ENCODE measurements around the gene PREP.
"Not testable (repeated sequence)": the region's sequence is repeated elsewhere in the genome, so short reads cannot be mapped to it uniquely, and the experiment has no call there.

PREP gene

DNA sequence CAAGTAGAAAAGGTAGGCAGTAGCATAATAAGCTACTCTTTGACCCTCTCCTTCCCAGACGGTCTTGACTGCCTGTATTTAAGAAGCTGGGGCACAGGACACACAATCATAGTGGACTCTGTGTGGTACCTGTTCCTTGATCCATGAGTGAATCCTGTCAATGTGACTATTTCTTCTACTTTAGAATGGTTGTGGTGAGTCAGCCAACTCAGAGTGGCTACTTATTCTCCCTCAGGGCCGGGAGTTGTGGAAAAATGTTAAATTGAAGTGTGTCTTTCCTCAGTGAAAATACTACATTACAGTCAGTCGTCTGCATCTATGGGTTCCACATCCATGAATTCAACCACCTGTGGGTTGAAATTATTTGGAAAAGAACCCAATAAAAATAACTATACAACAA lies 30.8 kb upstream of the PREP start:
- TF ChIP-seq, protein P1, sequence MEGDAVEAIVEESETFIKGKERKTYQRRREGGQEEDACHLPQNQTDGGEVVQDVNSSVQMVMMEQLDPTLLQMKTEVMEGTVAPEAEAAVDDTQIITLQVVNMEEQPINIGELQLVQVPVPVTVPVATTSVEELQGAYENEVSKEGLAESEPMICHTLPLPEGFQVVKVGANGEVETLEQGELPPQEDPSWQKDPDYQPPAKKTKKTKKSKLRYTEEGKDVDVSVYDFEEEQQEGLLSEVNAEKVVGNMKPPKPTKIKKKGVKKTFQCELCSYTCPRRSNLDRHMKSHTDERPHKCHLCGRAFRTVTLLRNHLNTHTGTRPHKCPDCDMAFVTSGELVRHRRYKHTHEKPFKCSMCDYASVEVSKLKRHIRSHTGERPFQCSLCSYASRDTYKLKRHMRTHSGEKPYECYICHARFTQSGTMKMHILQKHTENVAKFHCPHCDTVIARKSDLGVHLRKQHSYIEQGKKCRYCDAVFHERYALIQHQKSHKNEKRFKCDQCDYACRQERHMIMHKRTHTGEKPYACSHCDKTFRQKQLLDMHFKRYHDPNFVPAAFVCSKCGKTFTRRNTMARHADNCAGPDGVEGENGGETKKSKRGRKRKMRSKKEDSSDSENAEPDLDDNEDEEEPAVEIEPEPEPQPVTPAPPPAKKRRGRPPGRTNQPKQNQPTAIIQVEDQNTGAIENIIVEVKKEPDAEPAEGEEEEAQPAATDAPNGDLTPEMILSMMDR (IDR thresholded peaks at IDR 0.05; ENCODE audit: low read depth, low read length), result no peak
- H3K4me3 ChIP-seq (ENCODE audit: low read depth, low read length), result no peak overlapping the region

DNA sequence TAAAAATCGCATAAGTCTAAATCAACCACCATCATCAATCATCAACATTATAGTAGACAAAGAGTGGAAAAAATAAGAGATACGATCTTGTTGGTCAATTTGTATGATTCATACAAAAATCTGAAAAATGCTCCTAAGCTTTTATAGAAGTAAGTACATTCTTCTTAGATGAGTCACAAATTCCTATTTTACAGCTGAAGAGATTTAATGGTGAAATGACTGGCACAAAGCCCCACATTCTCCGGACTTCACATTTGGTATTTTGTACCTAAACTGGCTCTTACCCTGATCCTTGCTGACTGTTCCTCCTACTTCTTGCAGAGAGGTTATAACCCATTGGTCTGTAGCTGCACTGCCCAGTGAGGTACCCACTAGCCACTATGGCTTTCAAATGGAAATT lies 29.9 kb upstream of the PREP start:
- TF ChIP-seq, protein P1 (IDR thresholded peaks at IDR 0.05; ENCODE audit: low read depth, low read length), result no peak
- H3K4me3 ChIP-seq (ENCODE audit: low read depth, low read length), result no peak overlapping the region

DNA sequence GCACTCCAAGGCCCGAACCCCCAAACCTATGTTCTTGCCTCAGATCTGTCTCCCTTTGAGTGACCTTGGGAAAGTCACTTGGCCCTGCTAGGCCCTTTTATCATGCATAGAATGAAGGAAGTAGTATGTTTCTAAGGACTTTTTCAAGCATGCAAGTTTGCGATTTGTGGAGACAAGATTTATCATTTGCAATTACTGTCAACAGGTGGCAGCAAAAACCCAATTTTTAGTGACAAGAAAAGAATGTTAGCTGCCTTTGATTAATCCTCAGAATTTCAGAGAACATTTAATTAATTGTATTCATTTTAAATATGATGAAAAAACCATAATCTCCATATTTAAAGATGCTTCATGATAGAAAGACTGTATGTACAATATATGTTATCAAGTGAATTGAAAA lies 28.3 kb upstream of the PREP start:
- TF ChIP-seq, protein P1 (IDR thresholded peaks at IDR 0.05; ENCODE audit: low read depth, low read length), result no peak; the same call in 1 of the 2 replicates
- no peak overlapping the region for H3K4me3 ChIP-seq (ENCODE audit: low read depth, low read length)

DNA sequence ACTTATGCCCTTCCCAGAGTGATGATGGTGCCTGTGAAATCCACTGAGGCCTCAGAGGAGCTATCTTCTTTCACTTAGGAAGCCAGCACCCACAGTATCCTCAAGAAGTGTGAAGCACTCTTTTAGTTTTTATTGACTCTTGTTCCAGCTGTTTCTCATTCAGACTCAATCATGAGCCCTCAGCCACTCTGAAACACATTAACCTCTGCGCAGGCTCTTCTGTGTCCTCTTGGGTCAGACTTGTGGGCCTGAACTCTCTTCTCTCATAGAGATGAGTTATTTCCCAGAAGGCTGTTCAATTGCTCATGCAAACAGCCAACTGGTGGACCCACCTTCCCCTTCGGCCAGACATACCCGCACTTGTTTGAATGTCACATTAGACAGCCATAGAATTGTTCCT lies 27.8 kb upstream of the PREP start:
- TF ChIP-seq, protein P1 (IDR thresholded peaks at IDR 0.05; ENCODE audit: low read depth, low read length), result no peak
- no peak overlapping the region for H3K4me3 ChIP-seq (ENCODE audit: low read depth, low read length)

DNA sequence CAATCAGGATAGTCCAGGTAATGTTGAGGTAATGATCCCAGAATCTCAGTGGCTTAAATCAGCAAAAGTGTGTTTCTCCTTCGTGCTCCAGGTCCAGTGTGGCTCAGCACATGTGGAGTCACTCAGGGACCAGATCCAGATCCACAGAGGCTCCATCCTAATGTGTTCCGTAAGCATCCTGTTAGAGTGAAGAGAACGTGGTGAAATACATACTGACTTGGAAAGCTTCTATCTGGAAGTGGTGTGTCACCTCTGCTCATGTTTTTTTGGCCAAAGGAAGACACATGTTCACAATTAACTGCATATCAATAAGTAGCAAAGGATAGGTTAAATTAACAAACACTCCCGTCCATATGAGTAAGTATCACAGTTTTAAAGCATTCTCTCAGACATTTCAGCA lies 26.8 kb upstream of the PREP start:
- no peak overlapping the region for H3K4me3 ChIP-seq (ENCODE audit: low read depth, low read length)
- TF ChIP-seq, protein P1 (IDR thresholded peaks at IDR 0.05; ENCODE audit: low read depth, low read length), result no peak

DNA sequence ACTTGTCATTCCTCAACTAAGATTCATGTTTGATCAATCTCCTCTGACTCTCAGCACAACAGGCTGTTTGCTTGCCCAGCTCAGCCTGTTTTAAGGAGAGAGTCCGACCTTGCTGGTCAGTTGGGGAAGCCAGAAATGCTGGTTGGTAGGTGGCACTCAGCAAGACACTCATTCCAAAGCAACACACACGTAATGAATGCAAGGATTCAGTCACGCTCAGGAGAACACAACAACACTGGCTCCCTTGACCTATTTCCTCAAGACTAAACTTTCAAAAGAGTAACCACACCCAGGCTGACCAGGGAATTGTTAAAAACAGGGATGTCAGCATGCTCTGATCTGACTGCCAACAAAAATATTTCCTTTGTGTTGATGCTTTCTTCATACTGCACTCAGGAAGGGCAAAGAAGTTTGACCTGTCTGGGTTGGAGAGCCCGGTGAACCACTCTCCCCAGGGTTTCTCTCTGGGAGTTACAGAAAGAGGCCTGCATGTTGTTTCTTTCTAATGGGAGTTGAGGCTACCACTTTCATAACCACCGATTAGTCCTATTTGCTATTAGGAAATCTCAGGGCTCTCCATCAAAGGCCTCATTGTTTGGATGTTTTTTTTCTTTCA lies 25.6 kb upstream of the PREP start:
- TF ChIP-seq, protein P1 (IDR thresholded peaks at IDR 0.05; ENCODE audit: low read depth, low read length), result no peak
- H3K4me3 ChIP-seq (ENCODE audit: low read depth, low read length), result no peak overlapping the region

DNA sequence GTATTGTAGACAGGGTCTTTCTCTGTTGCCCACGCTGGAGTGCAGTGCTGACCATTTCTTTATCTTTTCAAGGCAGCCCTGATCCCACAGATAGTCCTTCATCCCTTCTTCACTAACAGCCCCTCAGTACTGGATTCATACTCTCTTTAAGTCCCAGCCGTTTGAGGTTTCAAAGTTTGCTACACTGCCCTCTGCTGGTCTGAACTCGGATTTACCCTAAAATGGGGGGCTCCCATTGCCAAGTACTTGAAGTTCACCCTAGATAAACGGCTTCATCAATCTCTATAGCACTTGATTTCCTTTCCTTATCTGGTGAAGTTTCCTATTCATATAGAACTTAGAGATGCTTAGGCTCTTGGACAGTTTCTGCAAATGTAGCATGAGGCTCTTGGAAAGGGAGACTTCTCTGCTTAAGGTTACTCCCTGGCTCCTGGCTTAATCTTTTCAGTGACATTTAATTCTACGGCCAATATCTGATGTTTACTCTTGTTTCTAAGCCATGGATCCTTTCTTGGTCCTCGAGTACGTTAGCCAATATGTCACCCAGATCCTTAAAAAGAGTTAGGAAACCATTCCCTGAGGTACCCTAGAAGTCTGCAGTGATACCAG lies 21.4 kb upstream of the PREP start:
- TF ChIP-seq, protein P1 (IDR thresholded peaks at IDR 0.05; ENCODE audit: low read depth, low read length), result peak; percentile 69
- no peak overlapping the region for H3K4me3 ChIP-seq (ENCODE audit: low read depth, low read length)

DNA sequence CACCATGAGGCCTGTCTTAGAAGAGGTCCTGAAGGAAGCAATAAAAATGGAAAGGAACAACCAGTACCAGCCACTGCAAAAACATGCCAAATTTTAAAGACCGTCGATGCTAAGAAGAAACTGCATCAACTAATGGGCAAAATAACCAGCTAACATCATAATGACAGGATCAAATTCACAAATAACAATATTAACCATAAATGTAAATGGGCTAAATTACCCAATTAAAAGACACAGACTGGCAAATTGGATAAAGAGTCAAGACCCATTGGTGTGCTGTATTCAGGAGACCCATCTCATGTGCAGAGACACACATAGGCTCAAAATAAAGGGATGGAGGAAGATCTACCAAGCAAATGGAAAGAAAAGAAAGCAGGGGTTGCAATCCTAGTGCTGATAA lies 14.1 kb upstream of the PREP start:
- not testable (repeated sequence) for H3K4me3 ChIP-seq (ENCODE audit: low read depth, low read length)
